K562 (cell line): ENCODE measurements around the gene CD300LB. TPM values are rescaled to one million over a fixed set of nuclear protein-coding genes. Genes with fewer than 3 reads are reported as not detected.

ENCODE experiments used
- ATAC-seq: fragments of 200-7000 bp; cut with Tn5 transposase; 3 replicates; pipeline ENCODE4 v1.9.1; 2020; ENCODE audit warnings: moderate library complexity
- BruUV-seq: library from RNA; stranded (reverse); fragments of 400-500 nt; replicated peaks from 2 replicates; lab custom pipeline; 2021; lab: Mats Ljungman, UMichigan
- CTCF ChIA-PET: fragments of 300-600 bp; formaldehyde crosslinking; extraction: SDS; loops from one replicate; lab custom pipeline; 2021; ENCODE audit warnings: low intra/inter-chr PET ratio; lab: Yijun Ruan, JAX
- POLR2A ChIA-PET: fragments of 300-600, 350-650 bp; sonication (Branson Sonifier 250); formaldehyde crosslinking; extraction: SDS; loops from one replicate; lab custom pipeline; 2021; ENCODE audit warnings: antibody characterized with exemption, inconsistent platforms; lab: Yijun Ruan, JAX
- DNase-seq, 4 experiments: peaks; one replicate each; pipeline versions ENCODE4 v3.0.0 to v3.0.0-alpha.2; 2011 to 2018; ENCODE audit warnings: low spot score in 3 of 4, mixed read lengths in 3 of 4; ENCODE audit errors: extremely low read depth in 1 of 4
- FAIRE-seq: peaks from 2 replicates; lab custom pipeline; 2011; peaks lifted over from hg19 to GRCh38; lab: Jason Lieb, UNC
- H2AFZ ChIP-seq: 2 replicates; pipeline ENCODE4 v1.6.0; 2011; ENCODE audit warnings: low read depth, low read length, control low read depth, inconsistent platforms
- H3K27ac ChIP-seq: fragments of 200-600 bp; 3 replicates; pipeline ENCODE4 v1.8.0; 2011; ENCODE audit warnings: low read depth, mild to moderate bottlenecking, control low read depth, inconsistent platforms, low read length, moderate library complexity, mixed read lengths; ENCODE audit errors: extremely low read depth
- H3K27me3 ChIP-seq, 2 experiments: fragments of 300-600 bp in 1 of 2; 2 replicates in 1 of 2; 3 replicates in 1 of 2; pipeline versions ENCODE4 v1.6.0 to v1.8.0; 2011; ENCODE audit warnings: inconsistent platforms in 2 of 2, low read length in 2 of 2, mild to moderate bottlenecking in 1 of 2, mixed read lengths in 1 of 2, moderate library complexity in 1 of 2; ENCODE audit not compliant: control insufficient read depth in 2 of 2, insufficient read depth in 2 of 2
- H3K36me3 ChIP-seq: fragments of 300-600 bp; 3 replicates; pipeline ENCODE4 v1.8.0; 2011; ENCODE audit warnings: mild to moderate bottlenecking, low read length, inconsistent platforms; ENCODE audit not compliant: control insufficient read depth, insufficient read depth
- H3K4me1 ChIP-seq, 2 experiments: fragments of 200-600 bp in 1 of 2; replicated peaks in 1 of 2; 2 replicates in 1 of 2; 3 replicates in 1 of 2; pipeline versions ENCODE4 v1.5.1 to v1.8.0; 2011; ENCODE audit warnings: inconsistent platforms in 2 of 2, low read length in 2 of 2, mild to moderate bottlenecking in 1 of 2, mixed read lengths in 1 of 2, moderate library complexity in 1 of 2; ENCODE audit not compliant: control insufficient read depth in 2 of 2, insufficient read depth in 2 of 2
- H3K4me2 ChIP-seq: 2 replicates; pipeline ENCODE4 v1.6.1; 2011; ENCODE audit warnings: low read length, control low read depth, inconsistent platforms, mixed read lengths; ENCODE audit not compliant: insufficient read depth
- H3K4me3 ChIP-seq: fragments of 200-600 bp; sonication (generic), shearing (Covaris generic); 2 replicates; pipeline ENCODE4 v1.5.1; 2016; ENCODE audit warnings: control low read depth, inconsistent platforms
- H3K79me2 ChIP-seq: fragments of 200-600 bp; 3 replicates; pipeline ENCODE4 v1.8.0; 2011; ENCODE audit warnings: low read length, inconsistent platforms; ENCODE audit not compliant: control insufficient read depth, insufficient read depth
- H3K9ac ChIP-seq, 2 experiments: 2 replicates each; pipeline versions ENCODE4 v1.6.0 to v1.6.1; 2011; ENCODE audit warnings: low read depth in 2 of 2, low read length in 2 of 2, control low read depth in 1 of 2, inconsistent platforms in 1 of 2, mild to moderate bottlenecking in 1 of 2, mixed read lengths in 1 of 2; ENCODE audit not compliant: insufficient read depth in 1 of 2
- H3K9me1 ChIP-seq: one replicate; pipeline ENCODE4 v1.6.0; 2011; ENCODE audit warnings: inconsistent platforms, mild to moderate bottlenecking, low read length, moderate library complexity; ENCODE audit not compliant: control insufficient read depth, insufficient read depth
- H3K9me3 ChIP-seq: replicated peaks from 2 replicates; pipeline ENCODE4 v1.5.1; 2011; ENCODE audit warnings: low read depth, low read length, inconsistent platforms; ENCODE audit not compliant: control insufficient read depth, insufficient read depth
- H4K20me1 ChIP-seq: replicated peaks from 2 replicates; pipeline ENCODE4 v1.6.1; 2011; ENCODE audit warnings: low read length, inconsistent platforms, mixed read lengths; ENCODE audit not compliant: control insufficient read depth, insufficient read depth
- EP400 ChIP-seq: fragments of 450-650 bp; IDR thresholded peaks from 2 replicates; pipeline ENCODE4 v1.6.1; 2017; ENCODE audit warnings: antibody characterized with exemption, mild to moderate bottlenecking, moderate library complexity
- FOXA3 ChIP-seq, 2 experiments: fragments of 450-650 bp in 1 of 2; sonication (generic) in 1 of 2; formaldehyde crosslinking; IDR thresholded peaks in 1 of 2; conservative IDR thresholded peaks in 1 of 2; 2 replicates each; pipeline versions ENCODE4 v1.4.0 to v1.8.0; 2020 to 2022; ENCODE audit warnings: mild to moderate bottlenecking in 2 of 2, missing genetic modification reagents in 1 of 2
- IFI16 ChIP-seq: fragments of 250-450 bp; sonication (Bioruptor Pico); IDR thresholded peaks from 2 replicates; pipeline ENCODE4 v2.1.2; 2022; ENCODE audit warnings: mild to moderate bottlenecking, inconsistent platforms
- NFYB ChIP-seq: IDR thresholded peaks from 2 replicates; pipeline ENCODE4 v1.6.1; 2011; ENCODE audit warnings: mild to moderate bottlenecking, moderate library complexity; ENCODE audit not compliant: insufficient read length; ENCODE audit errors: extremely low read depth
- RBM14 ChIP-seq: fragments of 200-400 bp; formaldehyde crosslinking; IDR thresholded peaks from 2 replicates; pipeline ENCODE4 v1.6.1; 2018; ENCODE audit warnings: low read depth, mild to moderate bottlenecking, low read length, moderate library complexity, borderline replicate concordance; ENCODE audit not compliant: insufficient read depth
- TRIM24 ChIP-seq, 2 experiments: fragments of 450-650 bp; IDR thresholded peaks; 2 replicates each; pipeline ENCODE4 v1.6.1; 2016
- ZNF23 ChIP-seq: fragments of 250-450 bp; sonication (Bioruptor Pico); IDR thresholded peaks from 2 replicates; pipeline ENCODE4 v1.4.0; 2020; ENCODE audit warnings: mild to moderate bottlenecking
- ZNF431 ChIP-seq: sonication (generic); formaldehyde crosslinking; IDR thresholded peaks from 2 replicates; pipeline ENCODE4 v1.8.0; 2022; ENCODE audit warnings: mild to moderate bottlenecking, missing genetic modification reagents
- ZNF75A ChIP-seq: fragments of 450-650 bp; formaldehyde crosslinking; IDR thresholded peaks from 2 replicates; pipeline ENCODE4 v1.4.0; 2020; ENCODE audit warnings: mild to moderate bottlenecking
- WGBS: fragments of 100-300 bp; shearing (Covaris generic); methylation state at CpG from one replicate; pipeline ENCODE4 v1.1.6; 2016; ENCODE audit warnings: low coverage, mixed read lengths; ENCODE audit not compliant: insufficient coverage; ENCODE audit errors: missing lambda C conversion rate; 5-methylcytosine and 5-hydroxymethylcytosine counted together
- in situ Hi-C: fragments of 300-500 bp; cut with MboI; formaldehyde crosslinking; loops from 4 replicates; pipeline ENCODE4 v1.15.0; 2018; ENCODE audit warnings: inconsistent platforms, mixed read lengths
- intact Hi-C: fragments of 100-400 bp; cut with micrococcal nuclease; formaldehyde crosslinking; loops from 2 replicates; pipeline ENCODE4 v1.14.2; 2022
- polyA plus RNA-seq, 8 experiments: library from polyadenylated mRNA; depleted of rRNA in 4 of 8; stranded (reverse) in 5 of 8; unstranded in 3 of 8; fragments of >200 nt; fragmentation: Nextera tagmentation in 2 of 8; fragmentation: Illumina TruSeq in 1 of 8; extraction: Ambion mirVana in 2 of 8; extraction: Trizol in 1 of 8; gene quantifications; 2 replicates each; pipeline versions ENCODE4 v1.2.1 to v1.2.3, GENCODE V29; 2011 to 2014; ENCODE audit warnings: inconsistent platforms in 1 of 8, missing spikeins in 1 of 8
- total RNA-seq, 7 experiments: library from RNA; depleted of rRNA in 6 of 7; stranded (reverse); fragments of >200 nt in 6 of 7; fragmentation: Illumina TruSeq in 2 of 7; extraction: Trizol in 2 of 7; gene quantifications; 2 replicates each; pipeline versions ENCODE4 v1.2.1 to v1.2.3, GENCODE V29; 2011 to 2021; ENCODE audit warnings: low replicate concordance in 1 of 7
- TF ChIP-seq, protein P1 (sequence below), 2 experiments: fragments of 450-650 bp; IDR thresholded peaks; 2 replicates each; pipeline ENCODE4 v1.6.1; 2016
- TF ChIP-seq, protein P2 (sequence below), 2 experiments: fragments of 450-650 bp in 1 of 2; sonication (generic) in 1 of 2; formaldehyde crosslinking in 1 of 2; IDR thresholded peaks; 2 replicates each; pipeline versions ENCODE4 v1.7.1 to v1.9.0; 2016 to 2022; ENCODE audit warnings: inconsistent platforms in 1 of 2, mild to moderate bottlenecking in 1 of 2, missing genetic modification reagents in 1 of 2

Gene CD300LB
- total and polyA plus RNA-seq, 9 of the 15 experiments (the other 6 are each of a cell fraction or from before 2014, with no cell fraction given): not detected

DNA sequence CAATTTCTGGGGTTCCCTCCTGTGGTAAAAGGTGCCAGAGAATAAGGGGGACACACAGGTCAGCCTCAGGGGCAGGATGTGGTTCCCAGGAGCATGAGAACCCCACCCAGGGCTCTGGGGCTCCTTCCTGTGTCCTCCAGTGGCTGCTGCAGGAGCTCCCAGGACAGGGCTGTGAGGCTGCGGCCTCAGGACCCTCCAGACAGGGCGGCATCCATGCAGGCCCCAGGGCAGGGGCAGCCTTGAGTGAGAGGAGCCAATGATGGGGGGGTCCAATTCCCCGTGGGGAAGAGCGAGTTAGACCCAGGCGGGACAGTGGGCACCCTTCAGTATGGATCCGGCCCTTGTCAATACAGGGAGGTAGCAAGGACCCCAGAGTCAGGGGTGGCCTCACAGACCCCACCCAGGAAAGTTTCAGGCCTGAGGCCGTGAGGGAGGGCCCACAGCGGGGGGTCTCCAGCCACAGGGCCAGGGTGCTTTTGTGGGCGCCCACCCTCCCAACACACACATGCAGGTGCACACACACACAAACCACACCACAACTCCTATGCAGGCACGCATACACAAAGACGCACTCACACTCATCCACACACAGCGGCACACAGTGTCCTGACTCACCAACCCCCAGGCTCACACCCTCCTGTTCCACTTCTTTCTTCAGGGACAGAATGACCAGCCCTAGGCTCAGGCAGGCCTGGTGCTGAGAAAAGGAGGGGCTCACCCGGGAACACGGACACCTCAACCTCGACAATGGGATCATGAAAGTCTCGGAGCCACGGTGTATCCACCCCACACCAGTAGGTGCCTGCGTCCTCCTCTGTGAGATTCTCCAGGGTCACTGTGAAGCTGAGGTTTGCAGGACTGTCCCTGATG is 12.9 kb upstream of the CD300LB start:
- no TSS peak for BruUV-seq
- Histone ChIP-seq H3K4me2 (no peak overlapping the region), H3K27me3 (peaks cover 0 to 82% of the 10 kb centered on the region in 2 experiments; a peak in 2 of 5 replicates), H2AFZ (no peak overlapping the region), H3K9me1 (no peaks in the 10 kb centered on the region), H3K9me3 (no peaks in the 10 kb centered on the region), H3K27ac (no peak overlapping the region), H3K4me3 (no peak overlapping the region), H3K4me1 (no peaks in the 10 kb centered on the region; a peak in 1 of 5 replicates), H3K9ac (no peak overlapping the region), H3K36me3 (no peaks in the 10 kb centered on the region), H4K20me1 (no peaks in the 10 kb centered on the region; the same call in none of the 2 replicates), H3K79me2 (no peaks in the 10 kb centered on the region)
- in situ Hi-C loops (no loop called here), intact Hi-C loops (no loop called here)
- no peak for FAIRE-seq
- DNase-seq: no peak
- ChIA-PET CTCF (no interaction called here), POLR2A (no interaction called here)
- WGBS: 2% methylated on average over 18 of the region's 18 CpGs
- ATAC-seq: peak; percentile 32; the same call in 2 of the 3 replicates
- no peak for TF ChIP-seq TRIM24 (IDR thresholded peaks at IDR 0.05)
- no peak for TF ChIP-seq ZNF75A
- no peak for TF ChIP-seq ZNF23 (CRISPR knock-in tag)
- TF ChIP-seq, protein P1, sequence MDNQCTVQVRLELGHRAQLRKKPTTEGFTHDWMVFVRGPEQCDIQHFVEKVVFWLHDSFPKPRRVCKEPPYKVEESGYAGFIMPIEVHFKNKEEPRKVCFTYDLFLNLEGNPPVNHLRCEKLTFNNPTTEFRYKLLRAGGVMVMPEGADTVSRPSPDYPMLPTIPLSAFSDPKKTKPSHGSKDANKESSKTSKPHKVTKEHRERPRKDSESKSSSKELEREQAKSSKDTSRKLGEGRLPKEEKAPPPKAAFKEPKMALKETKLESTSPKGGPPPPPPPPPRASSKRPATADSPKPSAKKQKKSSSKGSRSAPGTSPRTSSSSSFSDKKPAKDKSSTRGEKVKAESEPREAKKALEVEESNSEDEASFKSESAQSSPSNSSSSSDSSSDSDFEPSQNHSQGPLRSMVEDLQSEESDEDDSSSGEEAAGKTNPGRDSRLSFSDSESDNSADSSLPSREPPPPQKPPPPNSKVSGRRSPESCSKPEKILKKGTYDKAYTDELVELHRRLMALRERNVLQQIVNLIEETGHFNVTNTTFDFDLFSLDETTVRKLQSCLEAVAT (IDR thresholded peaks at IDR 0.05): no peak
- no peak for TF ChIP-seq IFI16
- TF ChIP-seq, protein P2, sequence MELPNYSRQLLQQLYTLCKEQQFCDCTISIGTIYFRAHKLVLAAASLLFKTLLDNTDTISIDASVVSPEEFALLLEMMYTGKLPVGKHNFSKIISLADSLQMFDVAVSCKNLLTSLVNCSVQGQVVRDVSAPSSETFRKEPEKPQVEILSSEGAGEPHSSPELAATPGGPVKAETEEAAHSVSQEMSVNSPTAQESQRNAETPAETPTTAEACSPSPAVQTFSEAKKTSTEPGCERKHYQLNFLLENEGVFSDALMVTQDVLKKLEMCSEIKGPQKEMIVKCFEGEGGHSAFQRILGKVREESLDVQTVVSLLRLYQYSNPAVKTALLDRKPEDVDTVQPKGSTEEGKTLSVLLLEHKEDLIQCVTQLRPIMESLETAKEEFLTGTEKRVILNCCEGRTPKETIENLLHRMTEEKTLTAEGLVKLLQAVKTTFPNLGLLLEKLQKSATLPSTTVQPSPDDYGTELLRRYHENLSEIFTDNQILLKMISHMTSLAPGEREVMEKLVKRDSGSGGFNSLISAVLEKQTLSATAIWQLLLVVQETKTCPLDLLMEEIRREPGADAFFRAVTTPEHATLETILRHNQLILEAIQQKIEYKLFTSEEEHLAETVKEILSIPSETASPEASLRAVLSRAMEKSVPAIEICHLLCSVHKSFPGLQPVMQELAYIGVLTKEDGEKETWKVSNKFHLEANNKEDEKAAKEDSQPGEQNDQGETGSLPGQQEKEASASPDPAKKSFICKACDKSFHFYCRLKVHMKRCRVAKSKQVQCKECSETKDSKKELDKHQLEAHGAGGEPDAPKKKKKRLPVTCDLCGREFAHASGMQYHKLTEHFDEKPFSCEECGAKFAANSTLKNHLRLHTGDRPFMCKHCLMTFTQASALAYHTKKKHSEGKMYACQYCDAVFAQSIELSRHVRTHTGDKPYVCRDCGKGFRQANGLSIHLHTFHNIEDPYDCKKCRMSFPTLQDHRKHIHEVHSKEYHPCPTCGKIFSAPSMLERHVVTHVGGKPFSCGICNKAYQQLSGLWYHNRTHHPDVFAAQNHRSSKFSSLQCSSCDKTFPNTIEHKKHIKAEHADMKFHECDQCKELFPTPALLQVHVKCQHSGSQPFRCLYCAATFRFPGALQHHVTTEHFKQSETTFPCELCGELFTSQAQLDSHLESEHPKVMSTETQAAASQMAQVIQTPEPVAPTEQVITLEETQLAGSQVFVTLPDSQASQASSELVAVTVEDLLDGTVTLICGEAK (IDR thresholded peaks at IDR 0.05): no peak
- TF ChIP-seq, protein P2 (CRISPR knock-in tag; IDR thresholded peaks at IDR 0.05): no peak
- no peak for TF ChIP-seq RBM14
- no peak for TF ChIP-seq NFYB
- TF ChIP-seq EP400: no peak
- no peak for TF ChIP-seq FOXA3 (CRISPR knock-in tag; conservative IDR thresholded peaks at IDR 0.05 in 1 of 2, IDR thresholded peaks at IDR 0.05 in 1 of 2)
- no peak for TF ChIP-seq ZNF431 (CRISPR knock-in tag)
